OCI-LY1 (cell line): Measurements from ENCODE around the gene RGS7.

ENCODE experiments used
- EZH2 ChIP-seq: fragments of 200-600 bp; sonication (generic), shearing (Covaris generic); IDR thresholded peaks from 2 replicates; pipeline ENCODE4 v1.8.0; 2017; ENCODE audit warnings: borderline replicate concordance, mixed run types, mild to moderate bottlenecking, antibody characterized with exemption, low read length, moderate library complexity, mixed read lengths
- TF ChIP-seq, protein P1 (sequence below): fragments of 200-600 bp; sonication (generic), shearing (Covaris generic); IDR thresholded peaks from 2 replicates; pipeline ENCODE4 v1.5.1; 2017; ENCODE audit warnings: mild to moderate bottlenecking, antibody characterized with exemption, low read length, moderate library complexity, mixed read lengths

DNA sequence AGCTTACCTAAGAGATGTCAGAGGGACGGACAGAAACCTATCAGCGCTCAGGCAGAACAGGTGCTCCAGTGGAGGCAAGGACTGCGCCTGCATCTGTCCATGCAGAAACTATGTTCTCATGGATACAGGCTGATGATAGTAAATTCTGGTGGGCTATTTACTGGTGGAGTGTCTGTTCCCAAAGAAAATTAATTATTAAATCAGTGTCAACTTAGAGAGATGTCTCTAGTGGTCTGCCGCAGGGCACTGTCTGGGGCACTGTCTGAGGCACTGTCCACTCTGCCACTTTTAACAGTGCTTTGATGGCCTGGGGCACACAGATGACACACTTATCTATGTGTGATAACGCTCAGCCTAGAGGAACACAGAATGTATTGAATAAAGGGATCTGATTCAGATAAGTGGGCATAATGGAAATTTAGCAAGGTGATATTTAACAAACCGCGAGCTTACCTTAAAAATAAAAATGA is 148.1 kb downstream of the RGS7 start:
- TF ChIP-seq, protein P1, sequence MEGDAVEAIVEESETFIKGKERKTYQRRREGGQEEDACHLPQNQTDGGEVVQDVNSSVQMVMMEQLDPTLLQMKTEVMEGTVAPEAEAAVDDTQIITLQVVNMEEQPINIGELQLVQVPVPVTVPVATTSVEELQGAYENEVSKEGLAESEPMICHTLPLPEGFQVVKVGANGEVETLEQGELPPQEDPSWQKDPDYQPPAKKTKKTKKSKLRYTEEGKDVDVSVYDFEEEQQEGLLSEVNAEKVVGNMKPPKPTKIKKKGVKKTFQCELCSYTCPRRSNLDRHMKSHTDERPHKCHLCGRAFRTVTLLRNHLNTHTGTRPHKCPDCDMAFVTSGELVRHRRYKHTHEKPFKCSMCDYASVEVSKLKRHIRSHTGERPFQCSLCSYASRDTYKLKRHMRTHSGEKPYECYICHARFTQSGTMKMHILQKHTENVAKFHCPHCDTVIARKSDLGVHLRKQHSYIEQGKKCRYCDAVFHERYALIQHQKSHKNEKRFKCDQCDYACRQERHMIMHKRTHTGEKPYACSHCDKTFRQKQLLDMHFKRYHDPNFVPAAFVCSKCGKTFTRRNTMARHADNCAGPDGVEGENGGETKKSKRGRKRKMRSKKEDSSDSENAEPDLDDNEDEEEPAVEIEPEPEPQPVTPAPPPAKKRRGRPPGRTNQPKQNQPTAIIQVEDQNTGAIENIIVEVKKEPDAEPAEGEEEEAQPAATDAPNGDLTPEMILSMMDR = no peak
- no peak for TF ChIP-seq EZH2
